ENCODE measurements around the gene FAM25G.

Gene FAM25G

DNA sequence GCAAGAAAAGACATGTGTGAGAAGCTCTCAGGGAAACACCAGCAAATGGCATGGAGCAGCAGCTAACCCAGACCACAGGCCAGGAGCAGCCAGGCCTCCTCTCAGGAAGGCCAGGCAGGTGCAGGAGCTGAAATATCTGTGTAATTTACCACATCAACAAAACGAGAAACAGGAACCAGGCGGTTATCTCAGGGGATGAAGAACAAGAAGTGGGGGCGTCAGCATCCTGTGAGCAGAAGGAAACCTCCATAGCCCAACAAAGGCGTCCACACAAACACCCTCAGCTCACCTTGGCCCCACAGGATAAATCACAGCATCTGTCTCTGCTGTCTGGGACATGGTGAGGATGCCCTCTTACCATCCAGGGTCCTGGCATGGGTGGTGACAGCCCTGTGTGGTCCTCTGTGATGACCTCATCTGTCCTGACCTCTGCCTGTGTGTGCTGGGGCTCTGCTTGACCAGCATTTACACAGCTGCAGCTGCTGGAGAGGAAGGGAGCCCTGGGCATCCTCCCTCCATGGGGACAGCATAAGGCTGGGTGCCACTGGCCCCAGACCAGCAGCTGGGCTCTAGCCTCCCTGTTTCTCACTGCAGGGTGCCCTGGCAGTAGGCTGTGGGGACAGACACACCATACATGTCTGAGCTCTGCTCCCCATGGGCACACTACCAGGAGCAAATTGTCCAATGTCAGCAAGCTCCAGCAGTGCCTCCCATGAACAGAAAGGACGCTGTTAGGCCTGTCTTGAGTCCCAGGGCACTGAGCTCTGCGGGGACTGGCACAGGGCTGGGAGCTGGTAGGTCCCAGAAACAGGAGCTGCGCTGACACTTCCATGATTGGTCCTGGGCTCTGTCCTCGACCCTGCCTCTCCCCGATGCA, 42.2 kb downstream of the FAM25G start:
- DNase-seq (ENCODE audit: low read depth): no peak

DNA sequence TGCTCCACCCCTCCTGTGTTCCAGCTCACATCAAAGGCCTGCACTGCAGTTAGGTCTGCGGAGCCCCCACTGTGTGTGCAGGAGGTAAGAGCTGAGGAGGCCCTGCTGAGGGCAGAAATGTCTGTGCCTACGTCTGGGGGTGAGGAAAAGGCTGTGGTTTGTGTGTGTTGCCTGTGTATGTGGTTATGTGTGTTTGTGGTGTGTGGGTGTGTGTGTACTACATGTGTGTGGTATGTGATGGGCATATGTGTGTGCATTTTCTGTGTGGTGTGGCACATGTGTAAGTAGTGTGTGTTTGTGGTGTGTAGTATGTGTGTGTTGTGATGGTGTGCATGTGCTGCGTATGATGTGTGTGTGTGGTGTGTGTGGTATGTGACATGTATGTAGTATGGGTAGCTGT, 43.8 kb downstream of the FAM25G start:
- no peak for DNase-seq (ENCODE audit: low read depth)

- no peak for DNase-seq (ENCODE audit: low read depth)
Measured at GRCh38 chr10:47447209-47447608, 44.3 kb downstream of the FAM25G start.

DNA sequence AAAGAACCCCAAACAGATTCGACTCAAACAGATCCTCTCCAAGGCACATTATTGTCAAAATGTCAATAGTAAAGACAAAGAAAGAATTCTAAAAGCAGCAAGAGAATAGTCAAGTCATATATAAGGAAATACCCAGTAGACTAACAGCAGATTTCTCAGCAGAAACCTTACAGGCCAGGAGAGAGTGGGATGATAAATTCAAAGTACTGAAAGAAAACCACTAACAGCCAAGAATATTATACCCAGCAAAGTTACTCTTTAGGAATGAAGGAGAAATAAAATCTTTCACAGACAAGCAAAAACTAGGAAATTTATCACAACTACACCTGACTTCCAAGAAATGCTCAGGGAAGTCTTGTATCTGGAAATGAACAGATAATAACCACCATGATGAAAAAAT, 45.8 kb downstream of the FAM25G start:
- no peak for DNase-seq (ENCODE audit: low read depth)

- DNase-seq (ENCODE audit: low read depth): no peak
Measured at GRCh38 chr10:47444047-47444446, 47.5 kb downstream of the FAM25G start.

GRCh38 chr10:47443145-47443544, 48.4 kb downstream of the FAM25G start:
- no peak for DNase-seq (ENCODE audit: low read depth)

DNA sequence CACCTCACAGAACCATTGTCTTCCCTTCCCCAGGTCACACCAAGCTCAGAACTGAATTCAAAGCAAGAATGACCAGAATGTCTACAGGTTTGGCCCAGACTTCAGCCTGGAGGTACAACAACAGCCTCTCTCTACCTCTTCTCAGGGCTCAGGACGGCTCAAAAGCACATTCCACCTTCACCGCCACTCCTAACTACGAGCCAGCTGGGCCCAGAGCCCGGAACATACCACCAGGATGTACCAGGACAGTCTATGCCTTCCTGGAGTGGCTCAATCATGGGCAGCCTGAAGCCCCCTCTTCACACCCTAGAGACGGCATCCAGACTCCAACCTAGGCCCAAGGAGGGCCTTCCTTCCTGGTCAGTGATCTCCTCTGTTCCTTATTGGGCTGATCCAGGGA, 49.1 kb downstream of the FAM25G start:
- no peak for DNase-seq (ENCODE audit: low read depth)

DNA sequence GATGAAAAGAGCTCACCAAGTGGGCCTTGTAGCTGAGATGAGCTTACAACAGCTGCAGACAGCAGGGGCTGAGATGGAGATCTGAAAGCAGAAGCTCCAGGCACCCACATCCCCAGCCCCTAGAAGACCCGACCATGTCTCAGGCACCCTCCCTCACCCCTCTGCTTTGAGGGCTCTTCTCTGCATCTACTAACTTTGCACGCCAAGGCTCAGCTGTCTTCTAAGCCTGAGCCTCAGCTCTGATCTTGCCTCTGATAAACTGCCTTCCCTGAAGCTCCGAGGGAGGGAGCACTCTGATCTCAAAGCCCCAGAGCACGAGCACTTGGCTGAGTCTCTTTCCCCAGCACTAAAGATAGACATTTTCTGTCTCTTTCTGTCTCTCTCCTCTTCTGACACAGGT, 49.6 kb downstream of the FAM25G start:
- no peak for DNase-seq (ENCODE audit: low read depth)

- DNase-seq (ENCODE audit: low read depth): no peak
Measured at GRCh38 chr10:47440207-47440606, 51.3 kb downstream of the FAM25G start.

GRCh38 chr10:47438857-47439474, 52.5 kb downstream of the FAM25G start:
- DNase-seq (ENCODE audit: low read depth): no peak

All from activated T-cell treated with anti-CD3 and anti-CD28 coated beads for 1 hour (primary cell).